ENCODE data around the gene TUBA4B.

Gene TUBA4B

DNA sequence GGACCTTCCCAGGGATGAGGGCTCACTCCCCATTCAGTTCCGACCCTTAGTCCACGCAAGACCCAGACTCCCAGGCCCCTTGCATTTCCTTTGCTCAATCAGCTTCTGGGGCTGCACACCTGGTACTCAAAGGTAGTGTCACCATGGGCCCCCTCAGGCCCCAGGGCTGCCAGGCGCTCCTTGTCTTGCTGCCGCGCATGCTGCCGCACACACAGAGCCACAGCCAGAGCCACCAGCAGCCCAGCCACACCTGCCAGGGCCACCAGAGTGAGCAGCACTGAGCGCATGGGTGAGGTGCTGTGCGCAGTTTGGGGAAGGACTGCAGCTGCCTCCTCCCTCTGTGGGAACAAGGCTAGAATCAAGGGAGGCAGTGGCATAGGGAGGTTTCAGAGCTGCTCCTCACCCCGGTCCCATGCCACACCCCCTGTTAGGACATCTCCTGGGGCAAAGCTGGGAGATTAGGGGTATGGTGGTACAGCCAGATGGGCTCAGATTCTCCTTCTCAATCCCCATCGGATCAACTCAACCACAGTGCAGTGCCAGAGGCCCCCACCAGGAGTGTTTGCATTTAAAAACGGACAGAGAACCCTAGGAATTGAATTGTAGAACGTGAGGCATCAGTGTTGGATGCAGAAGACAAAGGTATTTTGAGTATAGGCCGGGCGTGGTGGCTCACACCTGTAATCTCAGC, 44.9 kb downstream of the TUBA4B start (continued):
- no peak for TF ChIP-seq TOX (CRISPR knock-in tag; IDR thresholded peaks at IDR 0.05; ENCODE audit: borderline replicate concordance)
- TF ChIP-seq SNAI2 (CRISPR knock-in tag; IDR thresholded peaks at IDR 0.05) = no peak
- no peak for TF ChIP-seq RARB (CRISPR knock-in tag; IDR thresholded peaks at IDR 0.05)
- no peak for TF ChIP-seq OSR1 (CRISPR knock-in tag; IDR thresholded peaks at IDR 0.05)
- TF ChIP-seq ZFP30 (CRISPR knock-in tag; IDR thresholded peaks at IDR 0.05) = no peak
- TF ChIP-seq PATZ1 (CRISPR knock-in tag; IDR thresholded peaks at IDR 0.05; ENCODE audit: borderline replicate concordance) = no peak
- no peak for TF ChIP-seq ZNF565 (CRISPR knock-in tag; conservative IDR thresholded peaks at IDR 0.05; ENCODE audit: low read depth)
- TF ChIP-seq ZNF8 (CRISPR knock-in tag; IDR thresholded peaks at IDR 0.05) = no peak
- no peak for TF ChIP-seq ESRRG (CRISPR knock-in tag; IDR thresholded peaks at IDR 0.05)

DNA sequence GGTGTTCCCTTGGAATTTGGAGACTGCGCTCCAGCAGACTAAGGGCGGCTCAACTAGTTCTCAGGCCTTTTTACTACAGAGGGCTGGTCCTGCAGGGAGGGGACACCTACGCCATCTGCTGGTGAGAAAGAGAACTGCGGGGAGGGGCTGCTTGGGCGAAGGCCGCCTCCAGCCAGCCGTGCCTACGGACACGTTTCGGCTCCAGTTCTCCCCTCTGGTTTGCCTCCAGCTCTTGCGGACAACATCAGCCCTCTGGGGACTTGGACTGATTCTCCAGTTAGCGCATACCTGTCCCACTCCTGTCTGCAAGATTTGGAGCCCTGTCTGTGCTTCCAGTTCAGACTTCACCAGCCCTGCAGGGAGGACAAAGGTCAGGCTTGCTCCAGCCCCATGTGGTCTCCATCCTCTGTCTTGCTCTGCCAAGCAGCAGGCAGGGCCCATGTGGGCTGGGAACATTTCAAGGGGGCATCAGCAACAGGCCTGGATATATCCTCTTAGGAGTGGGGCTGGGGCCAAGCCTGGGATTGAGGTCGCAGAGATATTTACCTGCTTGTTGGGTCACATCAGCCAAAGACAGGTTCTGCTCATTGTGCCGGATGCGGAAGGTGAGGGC, 45.8 kb downstream of the TUBA4B start:
- TF ChIP-seq ZFP30 (CRISPR knock-in tag; IDR thresholded peaks at IDR 0.05) (no peak), TSHZ2 (CRISPR knock-in tag; IDR thresholded peaks at IDR 0.05) (no peak), TCF4 (CRISPR knock-in tag; IDR thresholded peaks at IDR 0.05; ENCODE audit: borderline replicate concordance) (no peak), BACH2 (CRISPR knock-in tag; IDR thresholded peaks at IDR 0.05; ENCODE audit: borderline replicate concordance) (no peak), PATZ1 (CRISPR knock-in tag; IDR thresholded peaks at IDR 0.05; ENCODE audit: borderline replicate concordance) (no peak)
- peak; percentile 84 for ATAC-seq

- ATAC-seq = no peak
- TF ChIP-seq PPARA (CRISPR knock-in tag; IDR thresholded peaks at IDR 0.05; ENCODE audit: borderline replicate concordance) (no peak), ISL1 (CRISPR knock-in tag; IDR thresholded peaks at IDR 0.05) (no peak), ZFP30 (CRISPR knock-in tag; IDR thresholded peaks at IDR 0.05) (no peak), ESRRG (CRISPR knock-in tag; IDR thresholded peaks at IDR 0.05) (no peak), RARB (CRISPR knock-in tag; IDR thresholded peaks at IDR 0.05) (no peak), ZNF565 (CRISPR knock-in tag; conservative IDR thresholded peaks at IDR 0.05; ENCODE audit: low read depth) (no peak), PATZ1 (CRISPR knock-in tag; IDR thresholded peaks at IDR 0.05; ENCODE audit: borderline replicate concordance) (no peak), BACH2 (CRISPR knock-in tag; IDR thresholded peaks at IDR 0.05; ENCODE audit: borderline replicate concordance) (no peak), GLIS3 (CRISPR knock-in tag; IDR thresholded peaks at IDR 0.05) (no peak), ZNF8 (CRISPR knock-in tag; IDR thresholded peaks at IDR 0.05) (no peak), ZNF70 (CRISPR knock-in tag; IDR thresholded peaks at IDR 0.05) (no peak), TCF4 (CRISPR knock-in tag; IDR thresholded peaks at IDR 0.05; ENCODE audit: borderline replicate concordance) (no peak), POU6F1 (CRISPR knock-in tag; IDR thresholded peaks at IDR 0.05; ENCODE audit: borderline replicate concordance, low read depth) (no peak), TOX (CRISPR knock-in tag; IDR thresholded peaks at IDR 0.05; ENCODE audit: borderline replicate concordance) (no peak), CSDC2 (CRISPR knock-in tag; IDR thresholded peaks at IDR 0.05) (no peak), ZFP3 (CRISPR knock-in tag; IDR thresholded peaks at IDR 0.05) (no peak), ZC3H10 (CRISPR knock-in tag; IDR thresholded peaks at IDR 0.05) (no peak), TSHZ2 (CRISPR knock-in tag; IDR thresholded peaks at IDR 0.05) (no peak), SNAI2 (CRISPR knock-in tag; IDR thresholded peaks at IDR 0.05) (no peak)
- TF ChIP-seq, protein P1, sequence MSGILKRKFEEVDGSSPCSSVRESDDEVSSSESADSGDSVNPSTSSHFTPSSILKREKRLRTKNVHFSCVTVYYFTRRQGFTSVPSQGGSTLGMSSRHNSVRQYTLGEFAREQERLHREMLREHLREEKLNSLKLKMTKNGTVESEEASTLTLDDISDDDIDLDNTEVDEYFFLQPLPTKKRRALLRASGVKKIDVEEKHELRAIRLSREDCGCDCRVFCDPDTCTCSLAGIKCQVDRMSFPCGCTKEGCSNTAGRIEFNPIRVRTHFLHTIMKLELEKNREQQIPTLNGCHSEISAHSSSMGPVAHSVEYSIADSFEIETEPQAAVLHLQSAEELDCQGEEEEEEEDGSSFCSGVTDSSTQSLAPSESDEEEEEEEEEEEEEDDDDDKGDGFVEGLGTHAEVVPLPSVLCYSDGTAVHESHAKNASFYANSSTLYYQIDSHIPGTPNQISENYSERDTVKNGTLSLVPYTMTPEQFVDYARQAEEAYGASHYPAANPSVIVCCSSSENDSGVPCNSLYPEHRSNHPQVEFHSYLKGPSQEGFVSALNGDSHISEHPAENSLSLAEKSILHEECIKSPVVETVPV (CRISPR knock-in tag; IDR thresholded peaks at IDR 0.05) = no peak
These were observed 46.3 kb downstream of the TUBA4B start for GRCh38 chr2:219299372-219299760.
